AG04449 (cell line): ENCODE measurements around the gene MMP25.
A peak's percentile ranks its signal among the peaks of the same experiment; 100 is the strongest.

ENCODE experiments used
- CTCF ChIA-PET: fragments of 350-600 bp; formaldehyde crosslinking; extraction: SDS; loops from one replicate; lab custom pipeline; 2021; ENCODE audit warnings: antibody characterized with exemption; lab: Yijun Ruan, JAX
- POLR2A ChIA-PET: fragments of 400-600, 350-600 bp; formaldehyde crosslinking; extraction: SDS; loops from one replicate; lab custom pipeline; 2020; ENCODE audit warnings: antibody characterized with exemption, inconsistent platforms; lab: Yijun Ruan, JAX
- DNase-seq: peaks from one replicate; pipeline ENCODE4 v3.0.0-alpha.2; 2010; ENCODE audit warnings: low read depth, low spot score
- H3K4me3 ChIP-seq: 2 replicates; pipeline ENCODE4 v1.5.1; 2011; ENCODE audit warnings: low read depth, mild to moderate bottlenecking, control low read depth, low read length
- TF ChIP-seq, protein P1 (sequence below): IDR thresholded peaks from one replicate; pipeline ENCODE4 v1.5.1; 2011; ENCODE audit warnings: mild to moderate bottlenecking, moderate library complexity, low read length, control low read depth, inconsistent platforms; ENCODE audit not compliant: insufficient read depth; ENCODE audit errors: missing control alignments

MMP25 gene

DNA sequence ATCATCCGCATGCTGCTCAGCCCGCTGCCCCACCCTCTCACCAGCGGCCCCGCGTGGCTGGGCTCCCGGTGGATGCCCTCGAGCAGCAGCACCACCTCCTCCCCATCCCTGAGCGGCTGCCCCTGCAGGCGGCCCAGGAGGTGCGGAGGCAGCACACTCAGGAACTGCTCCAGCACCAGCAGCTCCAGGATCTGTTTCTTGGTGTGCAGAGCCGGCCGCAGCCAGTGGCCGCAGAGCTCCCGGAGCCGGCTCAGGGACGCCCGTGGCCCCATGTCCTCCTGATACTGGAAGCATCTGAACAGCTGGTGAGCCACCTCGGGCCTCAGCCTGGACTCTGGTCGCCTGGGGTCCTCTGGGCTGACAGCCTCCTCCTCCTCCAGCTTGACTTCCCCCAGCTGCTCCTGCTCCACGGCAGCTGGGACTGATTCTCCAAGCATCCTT lies 46.2 kb downstream of the MMP25 start:
- TF ChIP-seq, protein P1, sequence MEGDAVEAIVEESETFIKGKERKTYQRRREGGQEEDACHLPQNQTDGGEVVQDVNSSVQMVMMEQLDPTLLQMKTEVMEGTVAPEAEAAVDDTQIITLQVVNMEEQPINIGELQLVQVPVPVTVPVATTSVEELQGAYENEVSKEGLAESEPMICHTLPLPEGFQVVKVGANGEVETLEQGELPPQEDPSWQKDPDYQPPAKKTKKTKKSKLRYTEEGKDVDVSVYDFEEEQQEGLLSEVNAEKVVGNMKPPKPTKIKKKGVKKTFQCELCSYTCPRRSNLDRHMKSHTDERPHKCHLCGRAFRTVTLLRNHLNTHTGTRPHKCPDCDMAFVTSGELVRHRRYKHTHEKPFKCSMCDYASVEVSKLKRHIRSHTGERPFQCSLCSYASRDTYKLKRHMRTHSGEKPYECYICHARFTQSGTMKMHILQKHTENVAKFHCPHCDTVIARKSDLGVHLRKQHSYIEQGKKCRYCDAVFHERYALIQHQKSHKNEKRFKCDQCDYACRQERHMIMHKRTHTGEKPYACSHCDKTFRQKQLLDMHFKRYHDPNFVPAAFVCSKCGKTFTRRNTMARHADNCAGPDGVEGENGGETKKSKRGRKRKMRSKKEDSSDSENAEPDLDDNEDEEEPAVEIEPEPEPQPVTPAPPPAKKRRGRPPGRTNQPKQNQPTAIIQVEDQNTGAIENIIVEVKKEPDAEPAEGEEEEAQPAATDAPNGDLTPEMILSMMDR = no peak
- DNase-seq = no peak
- ChIA-PET CTCF (interaction anchor here (1.0 to 2.3 kb wide), 3 partner anchors 8 to 37 kb away, joined by 4 to 10 read pairs (median 8); no protein-coding TSS in a partner anchor), POLR2A (no interaction called here)
- no peak overlapping the region for H3K4me3 ChIP-seq

DNA sequence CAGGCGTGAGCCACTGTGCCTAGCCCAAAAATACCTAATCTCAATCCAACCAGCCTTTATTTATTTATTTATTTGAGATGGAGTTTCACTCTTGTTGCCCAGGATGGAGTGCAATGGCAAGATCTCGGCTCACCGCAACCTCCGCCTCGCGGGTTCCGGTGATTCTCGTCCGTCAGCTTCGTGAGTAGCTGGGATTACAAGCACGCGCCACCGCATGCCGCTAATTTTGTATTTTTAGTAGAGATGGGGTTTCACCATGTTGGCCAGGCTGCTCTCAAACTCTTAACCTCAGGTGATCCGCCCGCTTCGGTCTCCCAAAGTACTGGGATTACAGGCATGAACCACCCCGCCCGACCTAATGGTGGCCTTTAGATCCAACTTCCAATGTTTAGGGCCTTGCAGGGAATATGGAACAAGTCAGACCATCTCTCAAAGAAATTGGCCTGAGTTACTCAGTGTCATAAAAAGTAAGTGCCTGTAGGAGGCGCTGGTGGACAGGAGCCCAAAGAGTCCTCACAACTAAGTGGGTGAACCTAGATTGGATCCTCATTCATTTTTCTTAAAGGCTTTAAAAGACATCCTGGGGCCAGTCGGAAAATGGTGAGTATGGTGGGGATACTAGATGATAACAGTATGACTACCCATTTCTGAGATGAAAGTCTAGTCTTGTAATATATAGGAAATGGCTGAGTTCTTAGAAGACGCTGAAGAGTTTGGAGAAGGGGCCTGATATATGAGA lies 48.1 kb downstream of the MMP25 start:
- DNase-seq = no peak
- H3K4me3 ChIP-seq = no peak overlapping the region
- POLR2A ChIA-PET = no interaction called here
- TF ChIP-seq, protein P1 = peak; percentile 15
- CTCF ChIA-PET = interaction anchor here (1.0 to 2.3 kb wide), 4 partner anchors 11 to 60 kb away, joined by 3 to 10 read pairs (median 6); no protein-coding TSS in a partner anchor

GRCh38 chr16:3095869-3096268 lies 49.5 kb downstream of the MMP25 start:
- DNase-seq = no peak
- POLR2A ChIA-PET = no interaction called here
- no peak overlapping the region for H3K4me3 ChIP-seq
- CTCF ChIA-PET = interaction anchor here (0.8 to 2.7 kb wide), 4 partner anchors 10 to 36 kb away, joined by 3 to 9 read pairs (median 4); no protein-coding TSS in a partner anchor
- TF ChIP-seq, protein P1 = no peak

DNA sequence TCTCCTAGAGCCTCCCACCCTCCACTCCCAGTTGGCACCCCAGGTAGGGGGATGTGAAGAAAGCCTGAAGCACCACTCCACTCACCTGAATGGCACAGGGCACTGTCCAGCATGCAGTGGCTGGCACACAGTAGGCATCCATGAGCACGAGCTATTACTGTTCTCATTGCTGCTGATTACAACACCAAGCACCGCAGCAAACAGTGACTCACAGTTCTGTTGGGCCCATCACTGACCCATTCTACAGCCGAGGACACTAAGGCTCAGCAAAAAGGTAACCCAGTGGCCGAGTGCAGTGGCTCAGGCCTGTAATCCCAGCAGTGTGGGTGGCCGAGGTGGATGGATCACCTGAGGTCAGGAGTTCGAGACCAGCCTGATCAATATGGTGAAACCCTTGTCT lies 50.0 kb downstream of the MMP25 start:
- DNase-seq = no peak
- ChIA-PET CTCF (interaction anchor here (0.8 to 2.7 kb wide), 6 partner anchors 11 to 112 kb away, joined by 3 to 9 read pairs (median 4); no protein-coding TSS in a partner anchor), POLR2A (no interaction called here)
- TF ChIP-seq, protein P1 = no peak
- no peak overlapping the region for H3K4me3 ChIP-seq

- no peak overlapping the region for H3K4me3 ChIP-seq
- TF ChIP-seq, protein P1 = no peak
- CTCF ChIA-PET = interaction anchor here (0.8 to 2.7 kb wide), 8 partner anchors 16 to 113 kb away, joined by 3 to 14 read pairs (median 5); partner anchors contain the start of gene ZNF205
- POLR2A ChIA-PET = no interaction called here
- no peak for DNase-seq
Measured at GRCh38 chr16:3097266-3097665, 50.9 kb downstream of the MMP25 start.
